ENCODE measurements around the gene LRRC34.

The LRRC34 gene

GRCh38 chr3:169818316-169818715 lies 5.6 kb upstream of the LRRC34 start:
- no peaks in the 10 kb centered on the region for H3K9me3 ChIP-seq (ENCODE audit: control insufficient read depth, low read length)
- no peaks in the 10 kb centered on the region for H3K4me1 ChIP-seq
- no peaks in the 10 kb centered on the region for H3K36me3 ChIP-seq (ENCODE audit: control insufficient read depth, insufficient read depth, low read length)
- H3K4me2 ChIP-seq (ENCODE audit: low read length), result no peak overlapping the region
- no peaks in the 10 kb centered on the region for H3K79me2 ChIP-seq
- H3K4me3 ChIP-seq (ENCODE audit: low read depth, low read length), result no peak overlapping the region
- H2AFZ ChIP-seq, result no peak overlapping the region
- H3K9ac ChIP-seq, result no peak overlapping the region
- no peak overlapping the region for H3K27ac ChIP-seq
- TF ChIP-seq CTCF (IDR thresholded peaks at IDR 0.05), result no peak
- H3K27me3 ChIP-seq (ENCODE audit: control insufficient read depth, insufficient read depth, low read length), result no peaks in the 10 kb centered on the region

DNA sequence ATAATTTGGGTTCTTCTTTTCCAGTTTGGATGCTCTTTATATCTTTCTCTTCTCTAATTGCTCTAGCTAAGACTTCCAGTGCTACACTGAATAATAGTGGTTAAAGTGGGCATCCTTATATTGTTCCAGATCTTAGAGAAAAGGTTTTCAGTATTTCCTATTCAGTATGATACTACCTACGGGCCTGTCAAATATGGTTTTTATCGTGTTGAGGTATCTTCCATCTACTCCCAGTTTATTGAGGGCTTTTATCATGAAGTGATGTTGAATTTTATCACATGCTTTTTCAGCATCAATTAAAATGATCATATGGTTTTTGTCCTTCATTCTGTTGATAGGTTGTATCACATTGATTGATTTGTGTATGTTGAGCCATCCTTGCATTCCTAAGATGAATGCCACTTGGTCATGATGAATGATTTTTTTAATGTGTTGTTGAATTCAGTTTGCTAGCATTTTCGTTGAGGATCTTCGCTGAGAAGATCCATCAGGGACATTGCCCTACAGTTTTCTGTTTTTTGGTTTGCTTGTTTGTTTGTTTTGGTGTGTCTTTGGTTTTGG lies 3.0 kb upstream of the LRRC34 start:
- H3K9ac ChIP-seq, result no peak overlapping the region
- H3K4me2 ChIP-seq (ENCODE audit: low read length), result no peak overlapping the region
- no peak overlapping the region for H2AFZ ChIP-seq
- no peak overlapping the region for H3K4me3 ChIP-seq (ENCODE audit: low read depth, low read length)
- no peaks in the 10 kb centered on the region for H3K4me1 ChIP-seq
- TF ChIP-seq CTCF (IDR thresholded peaks at IDR 0.05), result no peak
- H3K27me3 ChIP-seq (ENCODE audit: control insufficient read depth, insufficient read depth, low read length), result no peaks in the 10 kb centered on the region
- no peaks in the 10 kb centered on the region for H3K9me3 ChIP-seq (ENCODE audit: control insufficient read depth, low read length)
- H3K36me3 ChIP-seq (ENCODE audit: control insufficient read depth, insufficient read depth, low read length), result no peaks in the 10 kb centered on the region
- H3K79me2 ChIP-seq, result no peaks in the 10 kb centered on the region
- no peak overlapping the region for H3K27ac ChIP-seq

DNA sequence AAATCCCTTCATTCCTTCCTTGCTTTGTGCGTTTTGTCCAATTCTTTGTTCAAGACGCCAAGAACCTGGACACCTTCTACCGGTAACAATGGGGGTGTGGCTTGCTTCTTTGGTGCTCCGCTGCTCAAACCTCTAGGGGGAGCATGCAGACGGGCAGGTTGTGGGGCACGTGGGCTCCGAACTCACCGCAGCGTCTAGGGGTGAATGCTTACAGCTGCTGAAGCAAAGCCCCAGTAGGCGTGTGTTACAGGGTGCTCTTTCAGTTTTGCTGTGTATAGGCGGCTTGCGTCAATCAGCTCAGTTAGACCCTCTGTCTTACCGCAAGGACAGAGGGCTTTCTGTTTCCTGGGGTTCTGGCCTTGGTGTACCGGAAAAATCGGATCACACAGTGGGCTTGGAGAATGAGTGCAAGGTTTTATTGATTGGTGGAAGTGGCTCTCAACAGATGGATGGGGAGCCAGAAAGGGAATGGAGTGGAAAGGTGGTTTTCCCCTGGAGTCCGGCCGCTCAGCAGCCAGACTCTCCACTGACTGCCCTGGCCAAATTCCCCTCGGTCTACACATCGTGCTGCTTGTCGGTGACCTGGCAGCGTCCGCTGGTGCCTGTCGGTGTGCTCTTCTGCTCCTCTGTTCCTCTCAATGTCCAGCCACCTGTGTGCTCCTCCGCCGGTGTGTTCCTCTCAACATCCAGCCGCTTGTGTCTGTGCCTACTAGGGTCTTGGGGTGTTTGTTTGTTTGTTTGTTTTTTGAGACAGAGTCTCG lies 1.2 kb upstream of the LRRC34 start:
- no peak overlapping the region for H3K4me2 ChIP-seq (ENCODE audit: low read length)
- no peak for TF ChIP-seq CTCF (IDR thresholded peaks at IDR 0.05)
- H2AFZ ChIP-seq, result peak overlapping the region; percentile 1
- H3K27ac ChIP-seq, result no peak overlapping the region
- no peaks in the 10 kb centered on the region for H3K36me3 ChIP-seq (ENCODE audit: control insufficient read depth, insufficient read depth, low read length)
- H3K79me2 ChIP-seq, result no peaks in the 10 kb centered on the region
- H3K9me3 ChIP-seq (ENCODE audit: control insufficient read depth, low read length), result no peaks in the 10 kb centered on the region
- H3K4me3 ChIP-seq (ENCODE audit: low read depth, low read length), result no peak overlapping the region
- no peaks in the 10 kb centered on the region for H3K27me3 ChIP-seq (ENCODE audit: control insufficient read depth, insufficient read depth, low read length)
- H3K9ac ChIP-seq, result no peak overlapping the region
- no peaks in the 10 kb centered on the region for H3K4me1 ChIP-seq

- Histone ChIP-seq H3K36me3 (ENCODE audit: control insufficient read depth, insufficient read depth, low read length) (no peaks in the 10 kb centered on the region), H3K9ac (no peak overlapping the region), H3K27me3 (ENCODE audit: control insufficient read depth, insufficient read depth, low read length) (no peaks in the 10 kb centered on the region), H3K9me3 (ENCODE audit: control insufficient read depth, low read length) (no peaks in the 10 kb centered on the region), H3K4me2 (ENCODE audit: low read length) (peak overlapping the region; percentile 72), H2AFZ (peak overlapping the region; percentile 98), H3K27ac (no peak overlapping the region), H3K4me1 (no peaks in the 10 kb centered on the region), H3K4me3 (ENCODE audit: low read depth, low read length) (no peak overlapping the region), H3K79me2 (no peaks in the 10 kb centered on the region)
- no peak for TF ChIP-seq CTCF (IDR thresholded peaks at IDR 0.05)
Observed at GRCh38 chr3:169813278-169813677, 574 bp upstream of the LRRC34 start.

Data from parathyroid adenoma (tissue), 2 donors.